ENCODE measurements around the gene OXNAD1. TPM values are rescaled to one million over a fixed set of nuclear protein-coding genes. Genes with fewer than 3 reads are reported as not detected.

The OXNAD1 gene
- total RNA-seq, 1 experiment from 2014 or later = 23.7 TPM

DNA sequence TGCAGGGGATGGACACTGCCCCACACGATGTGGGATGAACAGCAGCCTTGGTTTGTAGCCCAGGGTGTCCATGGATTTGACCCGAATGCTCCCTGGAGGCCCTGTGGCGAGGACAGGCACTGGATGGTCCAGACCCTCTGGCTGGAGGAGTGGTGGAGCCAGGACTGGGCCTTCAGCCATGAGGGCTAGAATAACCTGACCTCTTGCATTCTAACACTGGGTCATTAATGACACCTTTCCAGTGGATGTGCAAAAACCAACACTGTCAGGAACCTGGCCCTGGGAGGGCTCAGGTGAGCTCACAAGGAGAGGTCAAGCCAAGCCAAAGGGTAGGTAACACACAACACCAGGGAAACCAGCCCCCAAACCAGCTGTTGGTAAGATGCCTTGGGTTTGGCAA lies 51.4 kb downstream of the OXNAD1 start:
- no peak overlapping the region for H3K27ac Mint-ChIP-seq
- no peak overlapping the region for H3K18ac ChIP-seq (ENCODE audit: insufficient read length, low read depth, low read length)
- no CpG with 5 or more reads among the region's 3 CpGs for WGBS (ENCODE audit: extremely low coverage, insufficient read length, low lambda C conversion rate)
- no peak overlapping the region for H3K4me2 ChIP-seq (ENCODE audit: insufficient read depth, insufficient read length, low read length)
- no peak overlapping the region for H4K8ac ChIP-seq (replicated peaks; ENCODE audit: insufficient read length, low read depth, low read length)
- no peak overlapping the region for H4K91ac ChIP-seq (ENCODE audit: insufficient read length, low read depth, low read length)
- no peaks in the 10 kb centered on the region for H3K4me1 ChIP-seq (ENCODE audit: insufficient read depth, low read length)
- H4K20me1 ChIP-seq (ENCODE audit: control insufficient read depth, insufficient read depth, insufficient read length) = no peaks in the 10 kb centered on the region
- no peak overlapping the region for H2BK15ac ChIP-seq (ENCODE audit: low read depth, low read length)
- H3K79me2 ChIP-seq (ENCODE audit: insufficient read depth, low read length) = no peaks in the 10 kb centered on the region; the same call in 1 of the 2 replicates
- H2AFZ ChIP-seq (ENCODE audit: low read length) = no peak overlapping the region
- no peak overlapping the region for H2BK20ac ChIP-seq (ENCODE audit: low read depth, low read length, poor library complexity, severe bottlenecking)
- no peak for TF ChIP-seq CTCF (conservative IDR thresholded peaks at IDR 0.05)
- no peaks in the 10 kb centered on the region for H3K27me3 ChIP-seq (ENCODE audit: insufficient read depth, low read length)
- no peak overlapping the region for H2BK5ac ChIP-seq (ENCODE audit: insufficient read length, low read length)
- H3K9ac ChIP-seq (ENCODE audit: extremely low read depth, insufficient read length, low read length) = no peak overlapping the region
- no peaks in the 10 kb centered on the region for H3K79me1 ChIP-seq (ENCODE audit: insufficient read depth, low read depth, low read length, poor library complexity, severe bottlenecking)
- no peak overlapping the region for H2AK5ac ChIP-seq (ENCODE audit: insufficient read length, low read length)
- H3K23me2 ChIP-seq (ENCODE audit: insufficient read length, low read depth, low read length, poor library complexity, severe bottlenecking) = no peaks in the 10 kb centered on the region
- no peaks in the 10 kb centered on the region for H3K9me3 Mint-ChIP-seq
- no peaks in the 10 kb centered on the region for H3K9me3 ChIP-seq (ENCODE audit: control insufficient read depth, low read depth, low read length)
- H4K5ac ChIP-seq (ENCODE audit: insufficient read length, low read depth, low read length) = no peak overlapping the region
- H2BK12ac ChIP-seq (ENCODE audit: insufficient read length, low read depth, low read length) = no peak overlapping the region
- H3K4ac ChIP-seq (ENCODE audit: low read depth, low read length) = no peak overlapping the region
- H3K4me3 Mint-ChIP-seq = no peak overlapping the region
- H3K14ac ChIP-seq (ENCODE audit: insufficient read depth, low read length) = no peak overlapping the region
- peaks cover 2 to 27% (median 4%) of the 10 kb centered on the region in 3 experiments; a peak in 5 of 7 replicates for H3K36me3 Mint-ChIP-seq (ENCODE audit: insufficient read depth in 1 of 3, low read depth in 3 of 3)
- no peak overlapping the region for H3K56ac ChIP-seq (ENCODE audit: insufficient read length, low read depth, low read length)
- no peak overlapping the region for H3K23ac ChIP-seq (ENCODE audit: insufficient read length, low read depth, low read length)
- H3K4me1 Mint-ChIP-seq = peaks cover 11% of the 10 kb centered on the region in 2 experiments; a peak in 3 of 4 replicates
- no peak overlapping the region for H3K27ac ChIP-seq (ENCODE audit: insufficient read length, low read depth, low read length)
- H2BK120ac ChIP-seq (ENCODE audit: low read depth, low read length, poor library complexity, severe bottlenecking) = no peak overlapping the region
- no peak for DNase-seq
- no peaks in the 10 kb centered on the region; the same call in 1 of the 2 replicates for H3K27me3 Mint-ChIP-seq (ENCODE audit: low read depth)
- H3T11ph ChIP-seq (ENCODE audit: low read length) = no peak overlapping the region
